Measurements from ENCODE around the gene ITIH4.

ITIH4 gene

GRCh38 chr3:52859686-52860423 is 29.4 kb upstream of the ITIH4 start:
- H3K4me3 ChIP-seq (ENCODE audit: low read depth, low read length), result no peak overlapping the region
- no peaks in the 10 kb centered on the region for H3K4me1 ChIP-seq (ENCODE audit: control insufficient read depth, insufficient read depth, low read length)
- TF ChIP-seq PRDM10 (tag by site-specific recombination; IDR thresholded peaks at IDR 0.05) (no peak), ZNF529 (tag by site-specific recombination; IDR thresholded peaks at IDR 0.05; ENCODE audit: insufficient replicate concordance) (no peak), KLF9 (tag by site-specific recombination; IDR thresholded peaks at IDR 0.05; ENCODE audit: low read depth) (no peak), ZNF341 (tag by site-specific recombination; IDR thresholded peaks at IDR 0.05; ENCODE audit: low read depth) (no peak), CTCF (tag by site-specific recombination; IDR thresholded peaks at IDR 0.05) (no peak), ZNF202 (tag by site-specific recombination; IDR thresholded peaks at IDR 0.05; ENCODE audit: borderline replicate concordance) (no peak), HOXD13 (CRISPR knock-in tag; IDR thresholded peaks at IDR 0.05; ENCODE audit: borderline replicate concordance) (no peak), YY2 (tag by site-specific recombination; IDR thresholded peaks at IDR 0.05) (no peak), ZNF398 (tag by site-specific recombination; IDR thresholded peaks at IDR 0.05) (no peak), ZNF366 (tag by site-specific recombination; conservative IDR thresholded peaks at IDR 0.05) (no peak), ZBTB20 (tag by site-specific recombination; IDR thresholded peaks at IDR 0.05) (no peak), ZNF121 (tag by site-specific recombination; IDR thresholded peaks at IDR 0.05) (no peak), ZNF292 (tag by site-specific recombination; IDR thresholded peaks at IDR 0.05; ENCODE audit: borderline replicate concordance, low read depth) (no peak), ZNF280C (tag by site-specific recombination; IDR thresholded peaks at IDR 0.05) (no peak), ZNF266 (tag by site-specific recombination; IDR thresholded peaks at IDR 0.05; ENCODE audit: low read depth) (no peak), ZNF324 (tag by site-specific recombination; IDR thresholded peaks at IDR 0.05) (no peak), ZNF692 (tag by site-specific recombination; IDR thresholded peaks at IDR 0.05) (no peak), ZNF354C (tag by site-specific recombination; IDR thresholded peaks at IDR 0.05; ENCODE audit: borderline replicate concordance, low read depth) (no peak)
- H3K36me3 ChIP-seq (ENCODE audit: control insufficient read depth in 2 of 2, insufficient read depth in 1 of 2, low read length in 2 of 2), result no peaks in the 10 kb centered on the region
- POLR2A ChIA-PET, result no interaction called here
- no peaks in the 10 kb centered on the region for H3K9me3 ChIP-seq (ENCODE audit: control insufficient read depth, insufficient read depth, low read depth, low read length)
- H3K27ac ChIP-seq (ENCODE audit: extremely low read depth, low read depth, low read length), result no peak overlapping the region
- CTCF ChIA-PET, result no interaction called here

All from HEK293 (cell line).